Tibial nerve (tissue), 4 donors: Measurements from ENCODE around the gene LHPP. TPM values are rescaled to one million over a fixed set of nuclear protein-coding genes. Genes with fewer than 3 reads are reported as not detected.

Source experiments
- DNase-seq, 2 donors: peaks; one replicate each; pipeline ENCODE4 v3.0.0-alpha.2; 2019; ENCODE audit warnings: low spot score in 2 of 2
- H3K27ac ChIP-seq, 4 donors: fragments of 200-600 bp; sonication (generic) in 3 of 4; one replicate each; pipeline ENCODE4 v1.5.1; 2017 to 2019; ENCODE audit warnings: mild to moderate bottlenecking in 1 of 4
- H3K27me3 ChIP-seq, 2 donors: fragments of 200-600 bp; sonication (generic) in 1 of 2; one replicate each; pipeline versions ENCODE4 v1.5.1 to v1.6.0; 2017 to 2019
- H3K36me3 ChIP-seq, 3 donors: fragments of 200-600 bp; sonication (generic); one replicate each; pipeline ENCODE4 v1.5.1; 2018 to 2019
- H3K4me1 ChIP-seq, 4 donors: fragments of 200-600 bp; sonication (generic) in 3 of 4; one replicate each; pipeline ENCODE4 v1.5.1; 2017 to 2019
- H3K4me3 ChIP-seq, 4 donors: fragments of 200-600 bp; sonication (generic) in 3 of 4; one replicate each; pipeline ENCODE4 v1.5.1; 2017 to 2019; ENCODE audit warnings: mild to moderate bottlenecking in 1 of 4, moderate library complexity in 1 of 4
- H3K9me3 ChIP-seq, 4 donors: fragments of 200-600 bp; sonication (generic) in 3 of 4; one replicate each; pipeline ENCODE4 v1.5.1; 2017 to 2019
- CTCF ChIP-seq, 5 experiments: fragments of 200-600 bp in 3 of 5; fragments of 450-650 bp in 2 of 5; sonication (generic) in 3 of 5; IDR thresholded peaks; one replicate each; pipeline ENCODE4 v1.5.1; 2016 to 2019; ENCODE audit warnings: antibody characterized with exemption in 5 of 5, mild to moderate bottlenecking in 3 of 5, moderate library complexity in 2 of 5
- EP300 ChIP-seq, 2 donors: sonication (generic); formaldehyde crosslinking; IDR thresholded peaks; one replicate each; pipeline ENCODE4 v1.6.1; 2017; ENCODE audit warnings: antibody characterized with exemption in 2 of 2, mild to moderate bottlenecking in 1 of 2
- POLR2A ChIP-seq, 2 donors: fragments of 450-650 bp; IDR thresholded peaks; one replicate each; pipeline ENCODE4 v1.6.1; 2017; ENCODE audit warnings: antibody characterized with exemption in 2 of 2, mild to moderate bottlenecking in 2 of 2, moderate library complexity in 2 of 2
- WGBS, 2 donors: methylation state at CpG; one replicate each; pipeline ENCODE4 v1.1.5; 2018; 5-methylcytosine and 5-hydroxymethylcytosine counted together
- total RNA-seq, 4 donors: library from RNA; depleted of rRNA; stranded (reverse); fragments of >200 nt; gene quantifications; one replicate each; pipeline ENCODE4 v1.1.0, GENCODE V29; 2016

LHPP gene
- total RNA-seq, 4 donors from 2014 or later: 25.5 to 211 (median 123) TPM

- peaks cover 0 to 28% (median 0%) of the 10 kb centered on the region in 3 donors for H3K36me3 ChIP-seq
- no peak overlapping the region for H3K27ac ChIP-seq
- no peak for DNase-seq
- no peaks in the 10 kb centered on the region for H3K27me3 ChIP-seq
- no peaks in the 10 kb centered on the region for H3K4me1 ChIP-seq
- peaks cover 0 to 1% (median 0%) of the 10 kb centered on the region in 4 donors for H3K9me3 ChIP-seq
- no peak overlapping the region for H3K4me3 ChIP-seq
- TF ChIP-seq CTCF (IDR thresholded peaks at IDR 0.05): no peak
- no peak for TF ChIP-seq EP300 (IDR thresholded peaks at IDR 0.05)
- no peak for TF ChIP-seq POLR2A (IDR thresholded peaks at IDR 0.05)
- WGBS, 2 donors: 95 to 99% methylated on average over 11 of the region's 11 CpGs
These were observed 34.1 kb downstream of the LHPP start for GRCh38 chr10:124495725-124496124.

- no peak for DNase-seq
- no peaks in the 10 kb centered on the region for H3K27me3 ChIP-seq
- H3K36me3 ChIP-seq: peaks cover 0 to 28% (median 0%) of the 10 kb centered on the region in 3 donors
- peaks cover 0 to 6% (median 0%) of the 10 kb centered on the region in 4 donors for H3K9me3 ChIP-seq
- 84 to 85% methylated on average over 12 to 14 of the region's 14 CpGs for WGBS, 2 donors
- TF ChIP-seq EP300 (IDR thresholded peaks at IDR 0.05): no peak
- no peak for TF ChIP-seq POLR2A (IDR thresholded peaks at IDR 0.05)
- no peak for TF ChIP-seq CTCF (IDR thresholded peaks at IDR 0.05)
- H3K4me1 ChIP-seq: no peaks in the 10 kb centered on the region
- no peak overlapping the region for H3K4me3 ChIP-seq
- H3K27ac ChIP-seq: no peak overlapping the region
These were observed 34.5 kb downstream of the LHPP start for GRCh38 chr10:124496150-124496549.

DNA sequence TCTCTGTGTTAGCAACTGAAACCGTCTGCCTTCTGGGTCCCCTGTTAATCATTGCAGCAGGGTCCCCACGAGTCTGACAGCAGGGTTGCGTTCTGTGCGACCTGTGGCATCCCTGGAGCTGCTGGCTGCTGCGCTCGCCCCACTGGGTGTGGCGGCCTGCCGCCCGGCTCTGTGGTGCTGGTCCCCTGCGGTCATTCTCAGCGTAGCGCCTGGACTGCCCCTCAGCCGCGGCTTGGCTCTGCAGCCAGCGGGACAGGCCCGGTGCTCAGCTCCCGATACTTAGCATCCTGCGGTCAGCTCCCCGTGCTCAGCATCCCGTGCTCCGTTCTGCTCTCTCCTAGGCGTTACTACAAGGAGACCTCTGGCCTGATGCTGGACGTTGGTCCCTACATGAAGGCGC, 35.0 kb downstream of the LHPP start:
- TF ChIP-seq EP300 (IDR thresholded peaks at IDR 0.05): no peak
- no peak for TF ChIP-seq CTCF (IDR thresholded peaks at IDR 0.05)
- TF ChIP-seq POLR2A (IDR thresholded peaks at IDR 0.05): no peak
- Histone ChIP-seq H3K4me1 (no peaks in the 10 kb centered on the region), H3K9me3 (peaks cover 0 to 8% (median 0%) of the 10 kb centered on the region in 4 donors), H3K27ac (no peak overlapping the region), H3K27me3 (no peaks in the 10 kb centered on the region), H3K36me3 (peaks cover 0 to 26% (median 0%) of the 10 kb centered on the region in 3 donors), H3K4me3 (no peak overlapping the region)
- DNase-seq: no peak
- WGBS, 2 donors: 78 to 80% methylated on average over 24 of the region's 24 CpGs

GRCh38 chr10:124497196-124497881, 35.7 kb downstream of the LHPP start:
- Histone ChIP-seq H3K4me3 (no peak overlapping the region), H3K9me3 (peaks cover 0 to 8% (median 0%) of the 10 kb centered on the region in 4 donors), H3K27ac (no peak overlapping the region), H3K27me3 (no peaks in the 10 kb centered on the region), H3K4me1 (no peaks in the 10 kb centered on the region), H3K36me3 (peaks cover 0 to 25% (median 0%) of the 10 kb centered on the region in 3 donors)
- DNase-seq: no peak
- WGBS, 2 donors: 62 to 73% methylated on average over 14 to 15 of the region's 15 CpGs
- TF ChIP-seq EP300 (IDR thresholded peaks at IDR 0.05) (no peak), CTCF (IDR thresholded peaks at IDR 0.05) (no peak), POLR2A (IDR thresholded peaks at IDR 0.05) (no peak)

GRCh38 chr10:124498056-124498455, 36.4 kb downstream of the LHPP start:
- H3K4me1 ChIP-seq: no peaks in the 10 kb centered on the region
- TF ChIP-seq CTCF (IDR thresholded peaks at IDR 0.05) (no peak), EP300 (IDR thresholded peaks at IDR 0.05) (no peak), POLR2A (IDR thresholded peaks at IDR 0.05) (no peak)
- peaks cover 0 to 25% (median 0%) of the 10 kb centered on the region in 3 donors for H3K36me3 ChIP-seq
- H3K27me3 ChIP-seq: no peaks in the 10 kb centered on the region
- peaks cover 0 to 8% (median 0%) of the 10 kb centered on the region in 4 donors for H3K9me3 ChIP-seq
- DNase-seq: no peak
- WGBS, 2 donors: 87 to 90% methylated on average over 8 of the region's 8 CpGs
- H3K4me3 ChIP-seq: no peak overlapping the region
- no peak overlapping the region for H3K27ac ChIP-seq
